Neural progenitor cell (in vitro differentiated cells): Measurements from ENCODE around the gene NPY2R. TPM values are rescaled to one million over a fixed set of nuclear protein-coding genes. Genes with fewer than 3 reads are reported as not detected.

Source experiments
- DNase-seq: peaks from one replicate; pipeline ENCODE4 v3.0.0-alpha.2; 2016; ENCODE audit warnings: low spot score
- H2AFZ ChIP-seq: fragments of 200-600 bp; sonication (generic); replicated peaks from 2 replicates; pipeline ENCODE4 v1.6.1; 2016; ENCODE audit warnings: antibody characterized with exemption
- H3F3A ChIP-seq: fragments of 200-600 bp; sonication (generic); 2 replicates; pipeline ENCODE4 v1.6.1; 2016; ENCODE audit warnings: antibody characterized with exemption, low read depth
- H3K27ac ChIP-seq: fragments of 200-600 bp; sonication (generic); 2 replicates; pipeline ENCODE4 v1.5.1; 2016; ENCODE audit warnings: mild to moderate bottlenecking
- H3K27me3 ChIP-seq: fragments of 200-600 bp; sonication (generic); 2 replicates; pipeline ENCODE4 v1.6.1; 2016; ENCODE audit warnings: mild to moderate bottlenecking, moderate library complexity
- H3K36me3 ChIP-seq: fragments of 200-600 bp; sonication (generic); 2 replicates; pipeline ENCODE4 v1.5.1; 2016
- H3K4me1 ChIP-seq: fragments of 200-600 bp; sonication (generic); 2 replicates; pipeline ENCODE4 v1.6.1; 2016; ENCODE audit warnings: mixed run types
- H3K4me2 ChIP-seq: fragments of 200-600 bp; sonication (generic); 2 replicates; pipeline ENCODE4 v1.6.1; 2016
- H3K4me3 ChIP-seq: fragments of 200-600 bp; sonication (generic); 2 replicates; pipeline ENCODE4 v1.5.1; 2016
- H3K79me2 ChIP-seq: fragments of 200-600 bp; sonication (generic); 2 replicates; pipeline ENCODE4 v1.6.1; 2016; ENCODE audit warnings: low read depth
- H3K9ac ChIP-seq: fragments of 200-600 bp; sonication (generic); 2 replicates; pipeline ENCODE4 v1.6.1; 2016
- H3K9me3 ChIP-seq: fragments of 200-600 bp; sonication (generic); 2 replicates; pipeline ENCODE4 v1.5.1; 2016; ENCODE audit warnings: low read depth
- H4K20me1 ChIP-seq: fragments of 200-600 bp; sonication (generic); 2 replicates; pipeline ENCODE4 v1.6.1; 2016; ENCODE audit warnings: low read depth
- H3K27ac Mint-ChIP-seq: 3 replicates; pipeline ENCODE4 v1.8.0; 2021; ENCODE audit warnings: mixed read lengths
- H3K27me3 Mint-ChIP-seq: 2 replicates; pipeline ENCODE4 v1.8.0; 2022; ENCODE audit warnings: low read depth, mild to moderate bottlenecking, inconsistent platforms, moderate library complexity, mixed read lengths; ENCODE audit not compliant: insufficient read depth
- H3K36me3 Mint-ChIP-seq: 3 replicates; pipeline ENCODE4 v1.8.0; 2021; ENCODE audit warnings: mixed read lengths
- H3K4me1 Mint-ChIP-seq: 3 replicates; pipeline ENCODE4 v1.8.0; 2021; ENCODE audit warnings: mixed read lengths
- H3K4me3 Mint-ChIP-seq: 3 replicates; pipeline ENCODE4 v1.8.0; 2021; ENCODE audit warnings: mild to moderate bottlenecking, moderate library complexity, mixed read lengths
- H3K9me3 Mint-ChIP-seq: 3 replicates; pipeline ENCODE4 v1.8.0; 2020; ENCODE audit warnings: mixed read lengths
- EZH2 ChIP-seq: fragments of 200-600 bp; sonication (generic); IDR thresholded peaks from 2 replicates; pipeline ENCODE4 v1.6.1; 2017; ENCODE audit warnings: antibody characterized with exemption, mild to moderate bottlenecking, moderate library complexity
- EZH2phosphoT487 ChIP-seq: fragments of 200-600 bp; sonication (generic); IDR thresholded peaks from 2 replicates; pipeline ENCODE4 v1.6.1; 2017; ENCODE audit warnings: antibody characterized with exemption
- total RNA-seq: library from RNA; depleted of rRNA; stranded (reverse); fragments of >200 nt; gene quantifications from 2 replicates; pipeline ENCODE4 v1.2.3, GENCODE V29; 2015; ENCODE audit warnings: low replicate concordance
- TF ChIP-seq, protein P1 (sequence below): fragments of 200-600 bp; sonication (generic); IDR thresholded peaks from 2 replicates; pipeline ENCODE4 v1.5.1; 2017; ENCODE audit warnings: antibody characterized with exemption, mild to moderate bottlenecking

NPY2R gene
- total RNA-seq, 1 donor from 2014 or later: 8.5 TPM

DNA sequence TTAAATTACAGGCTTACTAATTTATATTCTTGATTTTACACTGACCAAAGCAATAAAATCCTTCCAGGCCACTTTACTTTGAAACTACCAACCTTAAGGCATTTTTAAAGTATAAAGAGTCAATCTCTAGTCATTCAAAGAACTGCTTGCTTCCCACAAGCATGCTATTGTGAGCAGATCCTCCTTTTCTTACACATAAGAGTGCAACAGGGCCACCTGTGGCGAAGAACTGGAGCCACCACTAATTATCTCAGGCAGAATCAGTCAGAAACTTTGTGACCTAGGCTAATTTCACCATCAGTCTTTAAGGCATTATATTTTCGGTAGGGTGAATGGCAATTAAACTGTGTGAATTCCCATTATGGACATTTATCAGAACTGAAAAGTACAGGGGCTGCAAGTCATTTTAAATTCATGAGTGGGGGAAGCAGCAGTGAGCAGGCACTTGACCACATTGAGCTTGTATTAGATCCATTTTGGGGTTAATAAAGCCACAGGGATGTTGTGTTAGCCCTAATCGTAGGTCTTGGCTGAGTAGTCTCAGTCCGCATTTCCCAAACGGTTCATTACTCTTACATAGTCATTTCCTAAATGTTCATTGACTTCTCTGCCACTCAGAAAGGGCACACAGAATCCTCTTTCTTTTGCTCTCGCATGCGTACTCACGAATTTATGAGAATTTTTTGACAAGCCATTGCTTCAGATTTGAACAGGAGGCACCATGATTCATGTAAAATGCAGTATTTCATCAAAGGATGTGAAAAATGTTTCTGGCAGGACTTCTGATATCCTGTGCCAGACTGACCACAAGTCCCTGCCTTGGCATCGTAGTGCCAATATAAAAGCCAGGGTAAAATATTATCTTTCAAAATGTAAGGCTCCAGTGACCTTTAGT lies 39.8 kb downstream of the NPY2R start:
- TF ChIP-seq EZH2 (no peak), EZH2phosphoT487 (no peak)
- TF ChIP-seq, protein P1, sequence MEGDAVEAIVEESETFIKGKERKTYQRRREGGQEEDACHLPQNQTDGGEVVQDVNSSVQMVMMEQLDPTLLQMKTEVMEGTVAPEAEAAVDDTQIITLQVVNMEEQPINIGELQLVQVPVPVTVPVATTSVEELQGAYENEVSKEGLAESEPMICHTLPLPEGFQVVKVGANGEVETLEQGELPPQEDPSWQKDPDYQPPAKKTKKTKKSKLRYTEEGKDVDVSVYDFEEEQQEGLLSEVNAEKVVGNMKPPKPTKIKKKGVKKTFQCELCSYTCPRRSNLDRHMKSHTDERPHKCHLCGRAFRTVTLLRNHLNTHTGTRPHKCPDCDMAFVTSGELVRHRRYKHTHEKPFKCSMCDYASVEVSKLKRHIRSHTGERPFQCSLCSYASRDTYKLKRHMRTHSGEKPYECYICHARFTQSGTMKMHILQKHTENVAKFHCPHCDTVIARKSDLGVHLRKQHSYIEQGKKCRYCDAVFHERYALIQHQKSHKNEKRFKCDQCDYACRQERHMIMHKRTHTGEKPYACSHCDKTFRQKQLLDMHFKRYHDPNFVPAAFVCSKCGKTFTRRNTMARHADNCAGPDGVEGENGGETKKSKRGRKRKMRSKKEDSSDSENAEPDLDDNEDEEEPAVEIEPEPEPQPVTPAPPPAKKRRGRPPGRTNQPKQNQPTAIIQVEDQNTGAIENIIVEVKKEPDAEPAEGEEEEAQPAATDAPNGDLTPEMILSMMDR: no peak
- Mint-ChIP-seq H3K4me3 (peak overlapping the region; percentile 33), H3K27me3 (peaks cover 12% of the 10 kb centered on the region), H3K27ac (peak overlapping the region; percentile 20), H3K9me3 (peaks cover 5% of the 10 kb centered on the region), H3K36me3 (peaks cover 2% of the 10 kb centered on the region), H3K4me1 (peaks cover 22% of the 10 kb centered on the region)
- peak; percentile 90 for DNase-seq
- Histone ChIP-seq H3K27me3 (no peaks in the 10 kb centered on the region), H3K27ac (peak overlapping the region; percentile 97), H3K9ac (no peak overlapping the region), H3K4me1 (peaks cover 36% of the 10 kb centered on the region), H3F3A (peaks cover 34% of the 10 kb centered on the region), H3K9me3 (no peaks in the 10 kb centered on the region), H3K79me2 (no peaks in the 10 kb centered on the region), H3K4me3 (peak overlapping the region; percentile 28), H3K4me2 (peak overlapping the region; percentile 77), H2AFZ (no peak overlapping the region), H4K20me1 (no peaks in the 10 kb centered on the region), H3K36me3 (no peaks in the 10 kb centered on the region)

DNA sequence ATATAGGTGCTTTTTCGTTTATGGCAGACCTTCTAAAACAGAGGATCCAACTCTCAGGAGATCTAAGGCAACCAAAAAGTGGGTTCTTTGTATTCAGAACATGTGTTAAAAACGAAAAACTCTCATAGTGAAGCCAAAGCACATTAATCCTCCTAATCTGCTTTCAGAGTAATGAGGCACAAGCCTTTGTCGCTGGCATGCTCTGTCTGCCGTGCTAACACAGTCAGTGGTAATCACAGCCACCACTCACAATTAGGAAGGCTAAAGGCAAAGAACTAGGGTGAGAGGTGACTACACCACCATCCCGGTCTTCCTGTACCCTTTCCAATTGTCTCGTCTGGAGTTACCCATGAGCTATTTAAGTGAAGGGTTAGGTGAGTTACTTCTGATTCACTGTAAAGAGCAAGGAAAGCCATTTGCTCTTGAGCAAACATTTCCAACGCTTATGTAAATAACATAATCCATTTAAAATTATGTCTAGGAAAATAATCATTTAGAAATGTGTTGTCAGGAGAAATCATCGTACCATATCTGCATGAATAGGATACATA lies 40.7 kb downstream of the NPY2R start:
- no peaks in the 10 kb centered on the region for H4K20me1 ChIP-seq
- H3K36me3 ChIP-seq: no peaks in the 10 kb centered on the region
- DNase-seq: peak; percentile 85
- no peak overlapping the region for H2AFZ ChIP-seq
- H3K4me3 ChIP-seq: peak overlapping the region; percentile 28
- H3K4me3 Mint-ChIP-seq: peak overlapping the region; percentile 31
- H3K4me2 ChIP-seq: peak overlapping the region; percentile 77
- no peaks in the 10 kb centered on the region for H3K79me2 ChIP-seq
- H3F3A ChIP-seq: peaks cover 34% of the 10 kb centered on the region
- peaks cover 22% of the 10 kb centered on the region for H3K4me1 Mint-ChIP-seq
- H3K9me3 ChIP-seq: no peaks in the 10 kb centered on the region
- H3K27me3 ChIP-seq: no peaks in the 10 kb centered on the region
- peaks cover 12% of the 10 kb centered on the region for H3K27me3 Mint-ChIP-seq
- no peak overlapping the region for H3K27ac Mint-ChIP-seq
- H3K4me1 ChIP-seq: peaks cover 36% of the 10 kb centered on the region
- H3K27ac ChIP-seq: peak overlapping the region; percentile 97
- H3K36me3 Mint-ChIP-seq: peaks cover 2% of the 10 kb centered on the region
- peaks cover 5% of the 10 kb centered on the region for H3K9me3 Mint-ChIP-seq
- no peak overlapping the region for H3K9ac ChIP-seq
- TF ChIP-seq EZH2 (no peak), EZH2phosphoT487 (no peak)
- TF ChIP-seq, protein P1: no peak

DNA sequence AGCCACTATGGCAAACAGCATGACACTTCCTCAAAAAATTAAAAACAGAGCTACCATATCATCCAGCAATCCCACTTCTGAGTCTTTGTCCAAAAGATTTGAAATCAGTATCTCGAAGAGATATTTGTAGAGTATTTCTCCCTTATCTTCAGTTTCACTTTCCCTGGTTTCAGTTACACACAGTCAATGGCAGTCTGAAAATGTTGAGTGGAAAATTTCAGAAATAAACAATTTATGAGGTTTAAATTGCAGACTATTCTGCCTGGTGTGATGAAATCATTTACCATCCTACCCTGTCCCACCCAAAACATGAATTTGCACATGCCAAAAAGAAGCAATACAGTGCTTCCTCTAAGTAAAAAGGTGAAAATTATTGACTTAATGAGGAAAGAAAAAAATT lies 43.9 kb downstream of the NPY2R start:
- no peaks in the 10 kb centered on the region for H3K36me3 ChIP-seq
- no peak overlapping the region for H3K4me2 ChIP-seq
- no peaks in the 10 kb centered on the region for H3K9me3 ChIP-seq
- H3K9ac ChIP-seq: no peak overlapping the region
- H4K20me1 ChIP-seq: no peaks in the 10 kb centered on the region
- Mint-ChIP-seq H3K27ac (no peak overlapping the region), H3K9me3 (no peaks in the 10 kb centered on the region), H3K4me1 (peaks cover 19% of the 10 kb centered on the region), H3K4me3 (no peak overlapping the region), H3K36me3 (no peaks in the 10 kb centered on the region), H3K27me3 (peaks cover under 1% of the 10 kb centered on the region)
- H2AFZ ChIP-seq: no peak overlapping the region
- H3K4me1 ChIP-seq: peaks cover 35% of the 10 kb centered on the region
- H3K4me3 ChIP-seq: no peak overlapping the region
- no peaks in the 10 kb centered on the region for H3K79me2 ChIP-seq
- H3K27me3 ChIP-seq: no peaks in the 10 kb centered on the region
- no peak for DNase-seq
- peaks cover 30% of the 10 kb centered on the region for H3F3A ChIP-seq
- no peak overlapping the region for H3K27ac ChIP-seq
- TF ChIP-seq, protein P1: no peak
- no peak for TF ChIP-seq EZH2
- TF ChIP-seq EZH2phosphoT487: no peak
